Activated effector memory CD4-positive, alpha-beta T cell treated with anti-CD3 and anti-CD28 coated beads, Interleukin-2, amount 50 U/mL, for 16 hours (primary cell): ENCODE measurements around the gene ADAT1.
A peak's percentile ranks its signal among the peaks of the same experiment; 100 is the strongest.

Source experiments
- DNase-seq: peaks from one replicate; pipeline ENCODE4 v3.0.0-alpha.2; 2020

The ADAT1 gene

GRCh38 chr16:75572864-75573542 lies 50.1 kb downstream of the ADAT1 start:
- no peak for DNase-seq

GRCh38 chr16:75570396-75571065 lies 52.5 kb downstream of the ADAT1 start:
- no peak for DNase-seq

- DNase-seq, result no peak
These were observed 55.2 kb downstream of the ADAT1 start for GRCh38 chr16:75567911-75568310.

GRCh38 chr16:75566758-75567255 lies 56.3 kb downstream of the ADAT1 start:
- DNase-seq, result peak; percentile 73

- peak; percentile 97 for DNase-seq
These were observed 56.9 kb downstream of the ADAT1 start, which contains the start of gene GABARAPL2 for GRCh38 chr16:75566040-75566757. TSS of gene GABARAPL2 (plus strand) at chr16:75566379. CDS start at chr16:75566487, 108 bp downstream.

GRCh38 chr16:75565640-75566039 lies 57.4 kb downstream of the ADAT1 start:
- no peak for DNase-seq

- DNase-seq, result no peak
These were observed 63.3 kb downstream of the ADAT1 start for GRCh38 chr16:75559564-75560372.

- DNase-seq, result no peak
These were observed 64.2 kb downstream of the ADAT1 start for GRCh38 chr16:75558846-75559401.

- DNase-seq, result no peak
These were observed 66.6 kb downstream of the ADAT1 start for GRCh38 chr16:75556431-75556950.

- peak; percentile 99 for DNase-seq
These were observed 67.2 kb downstream of the ADAT1 start, which contains the start of gene TMEM231 for GRCh38 chr16:75555707-75556430. TSS of gene TMEM231 (minus strand) at chr16:75556252. CDS start at chr16:75556209, 43 bp downstream.

GRCh38 chr16:75555213-75555706 lies 67.8 kb downstream of the ADAT1 start:
- no peak for DNase-seq

GRCh38 chr16:75552951-75553350 lies 70.1 kb downstream of the ADAT1 start:
- DNase-seq, result no peak

GRCh38 chr16:75550211-75550662 lies 72.8 kb downstream of the ADAT1 start:
- DNase-seq, result no peak
